GM18508 (cell line): ENCODE results near the gene AATF.
"Not testable (repeated sequence)": the region's sequence is repeated elsewhere in the genome, so short reads cannot be mapped to it uniquely, and the experiment has no call there.

Experiments used
- ATAC-seq: cut with Tn5 transposase; IDR thresholded peaks from one replicate; pipeline ENCODE4 v1.9.1; 2021; ENCODE audit warnings: moderate number of reproducible peaks; ENCODE audit not compliant: insufficient read depth, unreplicated experiment

The AATF gene

DNA sequence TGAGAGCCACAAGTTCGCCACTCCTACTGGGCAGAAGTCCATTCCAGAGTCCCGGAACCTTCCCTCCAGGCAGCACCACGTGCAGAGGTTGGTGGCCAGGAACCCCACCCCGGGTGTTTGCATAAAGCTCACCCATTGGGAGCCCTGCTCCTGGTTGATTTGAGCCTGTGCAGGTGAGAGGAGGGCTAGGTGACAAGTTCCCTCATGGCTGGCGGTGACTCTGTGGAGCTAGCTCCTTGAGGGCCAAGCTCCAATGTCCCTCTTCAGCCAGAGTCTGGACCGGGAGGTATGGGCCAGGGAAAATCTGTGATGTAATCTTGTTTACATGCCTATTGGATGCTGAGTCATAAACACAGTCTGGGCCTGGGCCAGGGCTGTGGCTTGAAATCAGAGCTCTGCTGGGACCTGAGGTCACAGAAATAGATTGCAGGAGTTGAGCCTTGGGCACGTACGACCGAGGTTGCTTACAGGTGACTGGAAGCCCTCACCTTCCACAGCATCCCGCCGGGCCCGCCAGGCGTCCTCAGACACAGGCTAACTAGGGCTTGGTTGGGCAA, 118.9 kb downstream of the AATF start:
- no peak for ATAC-seq

DNA sequence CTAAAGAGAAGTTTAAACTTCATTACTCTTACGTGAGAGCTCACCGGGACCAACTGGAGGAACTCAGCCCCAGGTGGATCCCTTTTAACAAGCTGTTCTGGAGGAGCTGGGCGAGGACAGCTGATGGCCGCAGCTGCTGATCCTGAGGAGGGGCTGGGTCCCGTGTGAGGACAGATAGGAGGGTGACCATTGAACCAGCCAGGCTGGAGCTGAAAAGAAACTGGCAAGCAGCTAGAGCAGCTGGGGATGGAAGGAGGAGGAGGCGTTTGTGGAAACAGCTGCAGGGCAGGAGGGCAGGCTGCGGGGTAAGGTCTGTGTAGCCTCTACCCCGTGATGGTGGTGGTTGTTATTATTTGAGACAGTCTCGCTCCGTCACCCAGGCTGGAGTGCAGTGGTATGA, 119.5 kb downstream of the AATF start:
- ATAC-seq: no peak

DNA sequence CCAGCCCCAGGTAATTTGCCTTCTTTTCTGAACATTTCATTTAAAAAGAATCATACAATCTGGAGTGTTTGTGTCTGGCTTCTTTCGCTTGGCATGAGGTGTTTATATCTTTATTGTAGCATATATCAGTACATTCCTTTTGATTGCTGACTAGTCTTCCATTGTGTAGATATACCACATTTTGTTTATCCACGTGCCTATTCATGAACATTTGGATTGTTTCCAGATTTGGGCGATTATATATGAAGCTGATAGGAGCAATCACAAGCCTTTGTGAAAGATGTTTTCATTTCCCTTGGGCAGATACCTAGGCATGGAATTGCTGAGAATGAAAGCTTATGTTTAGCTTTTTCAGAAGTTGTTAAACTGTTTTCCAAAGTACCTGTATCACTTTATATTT, 120.3 kb downstream of the AATF start:
- no peak for ATAC-seq

DNA sequence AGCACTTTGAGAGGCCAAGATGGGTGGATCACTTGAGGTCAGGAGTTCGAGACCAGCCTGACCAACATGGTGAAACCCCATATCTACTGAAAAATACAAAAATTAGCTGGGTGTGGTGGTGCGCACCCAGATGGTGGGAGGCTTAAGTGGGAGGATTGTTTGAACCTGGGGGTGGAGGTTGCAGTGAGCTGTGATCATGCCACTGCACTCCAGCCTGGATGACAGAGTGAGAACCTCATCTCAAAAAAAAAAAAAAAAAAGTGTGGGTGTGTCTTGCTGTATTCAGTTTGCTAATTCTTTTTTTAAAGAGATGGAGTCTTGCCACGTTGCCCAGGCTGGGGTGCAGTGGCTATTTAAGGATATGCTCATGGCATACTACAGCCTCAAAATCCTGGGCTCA, 124.7 kb downstream of the AATF start:
- ATAC-seq: not testable (repeated sequence)

DNA sequence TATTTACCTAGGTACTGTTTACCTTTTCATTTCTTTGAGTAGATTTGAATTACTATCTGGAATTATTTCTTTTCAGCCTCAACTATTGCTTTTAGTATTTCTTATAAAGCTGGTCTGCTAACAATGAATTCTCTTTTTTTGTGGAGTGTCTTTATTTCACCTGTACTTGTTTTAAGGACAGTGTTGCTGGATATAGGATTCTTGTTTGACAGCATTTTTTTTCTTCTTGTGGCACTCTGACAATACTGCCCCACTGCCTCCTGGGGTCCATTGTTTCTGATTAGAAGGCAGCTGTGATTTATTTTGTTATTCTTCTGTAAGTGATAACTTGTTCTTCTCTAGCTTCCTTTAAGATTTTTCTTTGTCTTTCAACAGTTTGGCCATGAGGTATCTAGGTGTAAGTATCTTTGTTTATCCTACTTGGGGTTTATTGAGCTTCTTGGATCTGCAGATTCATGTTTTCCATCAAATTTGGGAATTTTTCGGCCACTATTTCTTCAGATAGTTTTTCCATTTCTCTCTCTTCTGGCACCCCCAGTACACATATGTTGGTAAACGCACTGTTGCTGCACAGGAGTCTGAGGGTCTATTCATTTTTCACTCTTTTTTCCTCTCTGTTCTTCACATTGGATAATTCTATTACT, 130.4 kb downstream of the AATF start:
- no peak for ATAC-seq

DNA sequence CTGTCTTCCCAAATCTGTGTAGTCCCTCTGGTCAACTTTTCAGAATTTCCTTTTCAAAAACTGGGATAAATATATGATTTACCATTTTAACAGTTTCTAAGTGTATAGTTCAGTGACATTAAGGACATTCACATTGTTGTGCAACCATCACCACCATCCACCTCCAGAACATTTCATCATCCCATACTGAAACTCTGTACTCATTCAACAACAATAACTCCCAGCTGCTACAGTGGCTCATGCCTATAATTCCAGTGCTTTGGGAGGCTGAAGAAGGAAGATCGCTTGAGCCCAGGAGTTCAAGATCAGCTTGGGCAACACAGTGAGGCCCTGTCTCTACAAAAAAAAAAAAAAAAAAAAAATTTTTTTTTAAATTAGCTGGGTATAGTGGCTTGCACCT, 131.0 kb downstream of the AATF start:
- no peak for ATAC-seq

DNA sequence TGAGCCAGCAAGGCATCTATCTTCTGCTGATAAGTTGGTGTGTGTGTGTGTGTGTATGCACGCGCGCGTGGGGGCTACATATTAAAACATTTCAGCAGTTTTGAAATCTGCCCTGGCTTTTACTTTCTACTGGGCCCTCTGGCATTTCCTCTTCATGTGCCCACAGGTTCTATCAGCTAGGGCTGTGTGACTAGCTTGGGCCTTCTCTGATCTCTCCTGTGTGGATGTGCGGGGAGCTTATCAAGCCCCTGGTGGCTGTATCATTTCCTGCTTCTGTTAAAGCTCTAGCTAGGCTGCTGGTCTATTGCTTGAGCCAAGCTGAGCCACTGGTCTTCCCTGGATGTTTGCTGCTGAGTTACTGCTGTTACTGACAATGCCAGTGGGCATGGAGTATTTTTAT, 132.5 kb downstream of the AATF start:
- no peak for ATAC-seq

DNA sequence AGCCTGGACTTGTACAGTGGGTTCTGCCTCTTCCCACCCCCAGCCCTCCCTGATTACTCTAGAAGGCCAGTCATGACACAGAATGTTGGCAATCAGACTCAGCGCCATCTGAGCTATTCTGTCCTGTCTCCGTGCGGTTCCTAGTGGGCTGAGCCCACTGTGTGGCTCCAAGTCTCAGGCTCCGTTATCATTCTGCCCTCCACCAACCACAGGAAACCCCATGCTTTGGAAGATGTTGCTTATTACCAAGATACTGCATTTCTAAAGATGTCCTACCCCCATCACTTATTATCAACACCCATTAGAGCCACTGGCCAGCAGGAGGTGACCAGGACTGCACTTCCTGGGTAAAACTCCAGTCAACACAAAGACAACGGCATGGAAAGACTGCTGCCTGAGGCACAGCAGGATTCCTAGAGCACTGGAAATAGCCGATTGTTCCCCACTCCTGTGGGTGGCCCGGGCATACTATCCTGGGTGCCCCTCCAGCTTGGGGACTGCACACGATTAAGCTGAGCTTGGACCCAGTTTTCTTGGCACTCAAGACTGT, 133.6 kb downstream of the AATF start:
- ATAC-seq: no peak

DNA sequence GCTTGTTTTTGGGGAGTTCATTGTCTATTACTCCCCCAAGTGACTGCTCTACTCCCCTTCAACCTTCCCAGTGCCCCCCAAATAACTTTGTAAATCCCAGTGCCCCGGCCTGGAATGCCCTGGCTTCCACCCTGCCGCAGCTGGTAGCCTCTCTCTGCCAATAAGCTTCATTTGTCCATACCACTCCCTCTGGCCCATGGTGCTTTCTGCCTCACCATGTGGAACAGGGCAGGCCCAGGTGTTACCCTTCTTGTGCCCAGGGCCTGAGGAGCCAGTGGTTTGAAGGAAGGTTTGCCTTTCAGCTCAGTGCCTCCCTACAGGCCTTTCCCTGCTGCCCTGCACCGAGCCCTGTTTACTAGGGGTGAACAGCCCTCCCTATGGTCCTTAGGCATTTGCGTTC, 134.2 kb downstream of the AATF start:
- ATAC-seq: no peak

DNA sequence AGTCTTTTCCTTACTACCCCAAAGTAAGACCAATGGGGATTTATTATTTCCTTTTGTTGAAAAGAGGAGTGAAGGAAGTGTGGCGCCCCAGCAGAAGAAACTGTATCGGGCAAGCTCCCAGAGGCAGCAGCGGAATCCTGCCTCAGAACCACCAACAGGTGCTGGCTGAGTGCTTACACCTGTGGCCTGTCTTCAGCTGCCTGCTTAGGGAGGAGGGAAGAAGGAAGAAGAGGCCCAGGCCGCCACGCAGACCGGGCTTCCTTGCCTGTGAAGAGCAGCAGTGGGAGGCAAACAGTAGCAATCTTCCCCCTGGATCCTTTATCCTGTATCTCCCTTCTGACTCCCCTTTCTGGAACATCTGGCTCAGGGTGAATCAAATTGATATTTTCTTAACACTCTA, 134.7 kb downstream of the AATF start:
- ATAC-seq: no peak

DNA sequence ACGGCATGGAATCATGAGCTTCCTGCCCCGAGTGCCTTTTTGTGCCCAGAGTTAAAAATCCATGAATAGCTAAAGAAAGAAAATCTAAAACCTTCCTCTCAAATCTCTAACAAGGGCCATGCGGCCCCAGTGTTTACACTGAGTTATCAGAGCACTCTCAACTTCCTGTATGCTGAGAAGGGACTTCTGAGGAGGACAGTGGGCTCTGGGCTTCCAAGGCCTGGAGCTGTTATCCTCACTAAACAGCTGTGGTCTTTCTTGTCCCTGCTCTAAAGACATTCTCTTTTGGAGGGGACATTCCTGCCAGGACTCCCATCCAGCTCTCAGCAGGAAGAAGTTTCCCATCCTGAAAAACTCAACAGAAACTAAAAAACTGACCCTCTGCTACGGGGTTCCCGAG, 135.6 kb downstream of the AATF start:
- no peak for ATAC-seq

DNA sequence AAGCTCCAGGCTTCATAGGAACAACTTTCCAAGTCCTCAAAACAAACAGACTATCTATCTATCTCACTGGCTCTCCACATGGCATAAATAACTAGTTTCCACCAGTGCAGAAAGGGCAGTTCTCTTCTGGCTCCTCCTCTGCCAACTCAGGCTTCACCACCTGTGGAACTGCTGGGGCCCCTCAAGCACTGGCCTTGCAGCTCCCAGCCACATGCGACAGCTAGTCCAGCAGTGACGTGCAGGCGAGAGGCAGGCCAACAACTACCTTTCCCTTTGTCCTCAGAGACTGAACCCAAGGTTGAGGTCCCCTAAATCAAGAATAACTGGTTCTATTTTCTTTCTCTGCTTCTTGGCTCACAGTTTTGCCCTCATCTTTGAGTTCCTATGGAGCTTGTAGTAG, 137.6 kb downstream of the AATF start:
- no peak for ATAC-seq

DNA sequence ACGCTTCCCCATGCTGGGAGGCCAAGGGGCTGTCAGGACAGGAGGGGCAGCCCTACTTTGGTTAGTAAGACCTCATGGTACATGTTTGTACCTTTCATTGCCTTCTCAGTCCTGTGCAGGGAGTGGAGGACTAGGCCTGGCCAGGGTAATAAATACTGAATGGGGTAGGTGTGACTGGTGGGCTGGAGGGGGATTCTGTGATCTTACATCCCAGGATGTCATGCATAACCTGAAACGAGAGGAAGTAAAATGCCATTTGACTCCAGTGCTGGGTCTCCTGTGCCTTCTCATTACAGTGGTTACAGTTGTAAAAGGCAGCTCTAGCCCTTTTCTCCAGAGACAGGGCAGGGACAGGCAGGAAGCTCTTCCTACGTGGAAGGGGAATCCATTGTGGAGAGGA, 138.2 kb downstream of the AATF start:
- no peak for ATAC-seq

DNA sequence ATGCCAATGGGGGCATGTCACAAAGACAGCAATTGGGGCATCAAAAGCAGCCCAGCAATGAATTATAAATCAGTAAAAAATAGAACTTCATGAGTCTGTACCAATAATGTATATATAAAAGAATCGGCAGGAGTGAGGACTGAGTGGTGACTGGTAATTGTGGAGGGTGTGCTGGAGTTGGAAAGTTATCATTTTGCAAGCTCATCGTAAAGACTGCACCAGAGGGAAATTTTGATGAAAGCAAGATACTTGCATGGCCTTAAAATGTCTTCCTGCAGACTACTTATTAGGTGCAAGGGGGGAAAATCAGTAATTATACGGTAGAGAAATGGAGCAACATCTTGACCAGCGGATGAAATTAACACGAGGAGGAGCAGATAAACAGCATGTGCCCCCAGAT, 138.9 kb downstream of the AATF start:
- ATAC-seq: no peak

DNA sequence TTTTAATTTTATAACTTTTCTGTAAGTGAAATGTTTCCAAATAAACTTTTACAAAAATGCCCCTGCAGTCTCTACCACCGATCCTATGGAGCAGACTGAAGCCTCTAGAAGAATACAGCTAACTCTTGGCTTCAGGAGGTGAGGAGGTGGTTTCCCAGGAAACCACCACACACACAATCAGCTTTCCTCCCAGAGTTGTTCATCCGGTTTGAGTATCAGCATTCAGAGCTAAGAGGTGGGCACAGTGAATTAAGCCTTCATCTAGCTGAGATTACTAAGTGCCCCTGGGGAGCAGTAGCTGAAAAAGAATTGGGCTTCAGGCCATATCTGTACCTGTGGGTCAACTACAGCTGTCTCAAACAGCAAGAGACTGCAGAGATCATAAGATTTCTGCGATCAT, 139.7 kb downstream of the AATF start:
- no peak for ATAC-seq

DNA sequence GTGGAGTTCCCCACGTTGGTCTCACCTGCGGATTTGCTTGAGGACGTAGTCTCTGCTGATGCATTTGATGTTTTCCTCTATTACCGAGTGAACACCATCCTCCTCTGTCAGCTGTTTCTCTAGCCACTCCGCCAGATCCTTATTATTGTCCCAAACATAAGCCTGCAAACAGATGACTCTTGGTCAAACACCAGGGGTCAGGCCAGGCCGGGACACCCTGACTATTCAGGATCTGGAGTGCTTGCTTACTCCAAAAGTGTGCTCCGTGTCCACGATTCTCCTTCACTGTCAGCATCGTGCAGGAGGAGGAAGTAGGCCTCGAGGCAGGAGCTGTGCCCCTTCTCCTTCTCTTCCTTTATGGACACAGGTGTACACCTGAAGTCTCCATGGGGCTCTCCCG, 140.2 kb downstream of the AATF start:
- no peak for ATAC-seq

DNA sequence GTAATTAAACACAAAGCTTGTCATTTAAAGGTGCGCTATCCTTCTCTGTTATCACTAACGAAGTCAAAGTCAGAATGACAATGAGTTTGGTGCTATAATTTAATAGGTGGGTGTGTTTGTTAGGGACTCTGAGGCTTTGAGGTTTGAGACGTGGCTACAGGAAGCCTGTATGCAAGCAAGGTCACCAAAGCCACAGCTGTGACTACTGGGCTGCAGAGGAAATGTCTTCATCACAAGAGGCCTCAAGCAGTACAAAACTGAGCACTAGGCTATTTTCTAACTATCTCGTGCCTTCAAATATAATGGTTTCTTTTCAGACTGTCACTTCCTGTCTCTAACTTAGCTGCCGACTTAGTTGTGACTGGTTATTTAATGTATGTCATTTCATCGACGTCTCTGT, 141.2 kb downstream of the AATF start:
- ATAC-seq: no peak

DNA sequence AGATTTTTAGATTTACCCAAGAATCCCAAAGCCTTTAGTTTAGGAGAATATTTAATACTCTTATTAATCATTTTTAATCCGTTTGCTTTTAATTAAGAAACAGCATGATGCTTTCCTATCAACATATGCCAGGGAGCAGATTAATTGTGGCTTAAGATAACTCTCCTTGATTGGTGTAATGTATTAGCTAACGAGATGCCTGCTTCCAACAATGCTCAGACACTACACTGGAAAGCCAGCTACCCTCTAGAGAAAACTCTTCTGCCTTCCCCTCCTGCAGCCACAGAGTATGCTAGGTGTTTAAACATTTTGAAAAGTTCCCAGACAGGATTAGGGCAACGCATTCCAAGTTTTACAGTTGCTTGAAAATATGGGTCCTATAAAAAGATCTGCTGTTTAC, 142.2 kb downstream of the AATF start:
- no peak for ATAC-seq

DNA sequence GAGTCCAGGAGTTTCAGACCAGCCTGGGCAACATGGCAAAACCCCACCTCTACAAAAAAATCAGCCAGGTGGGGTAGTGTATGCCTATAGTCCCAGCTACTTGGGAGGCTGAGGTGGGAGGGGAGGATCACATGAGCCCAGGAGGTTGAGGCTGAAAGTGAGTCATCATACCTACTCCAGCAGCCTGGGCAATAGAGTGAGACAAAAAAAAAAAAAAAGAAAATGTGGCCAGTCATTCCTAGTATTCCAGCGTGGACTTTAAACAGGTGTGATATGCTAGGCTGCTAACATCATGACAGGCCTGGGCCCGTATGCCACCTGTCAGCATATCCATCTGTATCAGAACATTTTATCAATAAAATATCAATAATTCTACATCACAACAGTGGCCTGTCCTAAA, 143.3 kb downstream of the AATF start:
- no peak for ATAC-seq

DNA sequence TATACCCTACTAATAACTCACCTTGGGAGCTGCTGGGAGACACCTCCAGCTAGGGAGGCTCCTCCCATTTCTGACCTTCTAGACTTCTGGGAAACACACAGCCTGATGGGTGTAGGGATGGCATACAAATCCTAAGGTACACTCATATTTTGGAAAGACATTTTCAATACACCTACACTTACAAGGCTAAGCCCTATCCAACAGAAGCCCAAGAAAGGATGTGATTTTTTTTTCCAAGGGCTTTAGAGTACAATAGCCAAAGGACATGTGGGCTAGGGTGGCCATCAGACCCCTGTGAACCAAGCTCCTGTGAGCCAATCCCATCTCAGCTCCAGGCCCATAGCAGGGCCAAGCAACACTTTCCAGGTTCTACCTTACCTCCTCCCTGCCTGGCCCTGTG, 143.9 kb downstream of the AATF start:
- ATAC-seq: no peak

DNA sequence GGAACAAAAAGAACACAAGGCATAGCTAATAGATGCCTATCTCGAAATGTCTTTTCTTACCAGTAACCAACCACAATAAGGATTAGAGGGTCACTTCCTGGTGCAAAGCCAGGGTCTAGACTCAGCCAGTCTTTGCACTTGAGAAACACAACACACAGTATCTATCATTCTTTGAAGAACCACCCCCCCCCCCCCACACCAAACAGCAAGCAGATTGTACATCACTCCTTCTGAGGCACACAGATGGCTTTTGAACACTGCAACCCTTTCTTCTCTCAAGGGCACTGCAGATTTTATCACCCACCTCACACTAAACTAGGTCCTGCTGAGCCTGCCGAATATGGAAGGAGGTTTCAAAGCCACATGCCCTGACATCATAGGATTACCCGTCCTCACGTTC, 145.6 kb downstream of the AATF start:
- no peak for ATAC-seq

DNA sequence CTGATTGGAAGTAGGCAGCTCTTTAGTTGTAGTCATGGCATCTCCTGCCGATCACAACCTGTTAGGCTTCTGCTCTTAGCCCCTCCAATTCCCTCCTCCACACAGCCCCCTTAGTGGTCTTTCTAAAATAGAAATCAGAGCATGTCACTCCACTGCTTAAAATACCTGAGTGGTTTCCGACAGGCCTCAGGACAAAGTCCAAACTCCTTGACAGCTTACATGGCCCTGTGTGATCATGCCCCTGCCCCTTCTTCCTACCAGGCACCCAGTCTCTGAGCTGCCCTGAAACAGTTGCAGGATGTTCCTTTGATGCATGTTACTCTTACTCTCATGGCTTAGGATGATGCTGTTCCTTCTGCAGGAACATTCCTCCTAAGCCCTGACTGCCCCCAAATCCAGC, 147.3 kb downstream of the AATF start:
- ATAC-seq: no peak
